ENCODE measurements around the gene FLT1.

The FLT1 gene

GRCh38 chr13:28485996-28486543, 8.9 kb downstream of the FLT1 start:
- DNase-seq, result no peak

GRCh38 chr13:28485551-28485950, 9.4 kb downstream of the FLT1 start:
- no peak for DNase-seq

- no peak for DNase-seq
Observed at GRCh38 chr13:28485097-28485496, 9.8 kb downstream of the FLT1 start.

GRCh38 chr13:28483313-28483931, 11.5 kb downstream of the FLT1 start:
- no peak for DNase-seq

GRCh38 chr13:28479005-28479404, 15.9 kb downstream of the FLT1 start:
- DNase-seq, result no peak

GRCh38 chr13:28478127-28478526, 16.8 kb downstream of the FLT1 start:
- DNase-seq, result no peak

GRCh38 chr13:28477709-28477973, 17.3 kb downstream of the FLT1 start:
- DNase-seq, result no peak

GRCh38 chr13:28476919-28477708, 17.8 kb downstream of the FLT1 start:
- DNase-seq, result no peak

GRCh38 chr13:28475916-28476725, 18.8 kb downstream of the FLT1 start:
- no peak for DNase-seq

GRCh38 chr13:28474491-28475134, 20.3 kb downstream of the FLT1 start:
- no peak for DNase-seq

- no peak for DNase-seq
Observed at GRCh38 chr13:28473044-28473443, 21.9 kb downstream of the FLT1 start.

GRCh38 chr13:28471421-28471820, 23.5 kb downstream of the FLT1 start:
- DNase-seq, result no peak

GRCh38 chr13:28470296-28470695, 24.6 kb downstream of the FLT1 start:
- no peak for DNase-seq

- DNase-seq, result no peak
Observed at GRCh38 chr13:28469316-28469715, 25.6 kb downstream of the FLT1 start.

GRCh38 chr13:28468023-28468915, 26.7 kb downstream of the FLT1 start:
- no peak for DNase-seq

GRCh38 chr13:28467034-28467433, 27.9 kb downstream of the FLT1 start:
- DNase-seq, result no peak

GRCh38 chr13:28466151-28466550, 28.8 kb downstream of the FLT1 start:
- DNase-seq, result no peak

- DNase-seq, result no peak
Observed at GRCh38 chr13:28464861-28465460, 30.0 kb downstream of the FLT1 start.

GRCh38 chr13:28463481-28463880, 31.4 kb downstream of the FLT1 start:
- DNase-seq, result no peak

- no peak for DNase-seq
Observed at GRCh38 chr13:28459911-28460310, 35.0 kb downstream of the FLT1 start.

GRCh38 chr13:28458608-28459007, 36.3 kb downstream of the FLT1 start:
- DNase-seq, result no peak

GRCh38 chr13:28458051-28458450, 36.9 kb downstream of the FLT1 start:
- no peak for DNase-seq
